HL-60/S4 (cell line): ENCODE measurements around the gene IL17RD.

ENCODE experiments used
- in situ Hi-C: fragments of 300-500 bp; cut with MboI; formaldehyde crosslinking; loops from 2 replicates; pipeline ENCODE4 v1.14.3; 2022; ENCODE audit warnings: low sequenced_read_pairs

Gene IL17RD

DNA sequence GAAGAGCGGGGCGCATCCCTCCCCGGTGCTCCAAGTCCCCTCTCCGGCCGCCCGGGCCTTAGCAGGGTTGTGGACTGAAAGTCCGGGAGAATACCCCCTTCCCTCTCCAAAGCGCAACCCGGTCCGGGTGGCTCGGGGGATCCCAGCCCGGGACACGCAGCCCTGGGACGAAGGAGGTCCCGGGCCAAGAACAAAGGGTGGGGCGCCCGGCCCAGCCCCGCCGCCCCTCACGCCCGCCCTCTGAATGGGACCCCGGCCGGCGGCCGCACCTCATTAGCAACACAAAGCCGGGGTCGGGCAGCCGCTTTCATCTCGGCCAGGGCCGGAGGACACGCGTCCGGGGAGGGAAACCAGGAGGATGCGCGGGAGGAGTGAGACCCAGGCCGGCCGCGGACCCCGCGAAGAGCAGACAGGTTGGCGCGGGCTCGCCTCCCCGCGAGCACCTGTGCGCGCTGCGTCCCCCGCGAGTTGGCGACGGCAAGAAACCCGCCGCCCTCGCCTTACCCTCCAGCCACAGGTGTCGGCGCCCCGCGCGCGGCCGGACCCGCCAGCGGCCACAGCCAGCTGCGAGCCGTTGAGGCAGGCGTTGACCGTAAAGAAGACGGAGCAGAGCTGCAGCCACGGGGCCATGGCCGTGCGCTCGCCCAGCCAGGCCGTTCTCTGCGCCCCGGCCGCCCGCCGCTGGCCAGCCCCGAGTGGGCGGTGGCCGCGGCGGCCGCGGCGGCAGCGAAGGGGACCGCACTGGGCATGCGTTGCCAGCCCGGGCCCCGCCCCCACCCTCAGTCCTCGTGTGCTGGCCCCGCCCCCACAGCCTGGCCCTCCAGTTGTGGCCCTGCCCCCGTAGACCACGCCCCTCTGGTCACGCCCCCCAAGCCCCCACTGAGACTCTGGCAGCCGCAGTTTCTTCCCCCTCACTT lies at the start of gene IL17RD:
Gene IL17RD, minus strand, starts transcription at position 697 of the 917 bp plus-strand sequence. Its CDS starts 67 bp downstream, at position 630.
- in situ Hi-C loops: no loop called here

GRCh38 chr3:57206423-57206822 lies 41.3 kb upstream of the IL17RD start:
- in situ Hi-C loops: no loop called here

GRCh38 chr3:57199895-57200297 lies 34.7 kb upstream of the IL17RD start, which contains the start of gene HESX1:
TSS of gene HESX1 (minus strand) at chr3:57199978. CDS start at chr3:57199918, 60 bp downstream.
- in situ Hi-C loops: no loop called here

DNA sequence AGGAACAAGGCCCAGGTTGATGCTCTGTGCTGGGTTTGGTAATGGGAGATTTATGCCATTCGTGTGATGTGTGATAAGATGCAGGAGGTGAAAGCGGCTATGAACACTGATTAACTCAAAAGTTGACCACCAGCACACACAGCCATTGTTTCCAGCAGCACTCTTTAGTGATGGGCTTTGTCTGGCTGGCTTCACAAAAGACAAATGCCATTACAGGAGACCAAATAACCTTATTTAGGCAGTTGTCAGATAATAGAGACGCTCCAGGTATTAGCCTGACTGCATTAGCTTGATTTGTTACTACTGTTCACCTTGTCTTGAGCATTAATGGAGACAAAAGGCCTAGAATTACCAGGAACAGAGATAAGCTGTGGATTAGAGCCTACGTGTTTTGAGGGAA lies 29.5 kb upstream of the IL17RD start:
- in situ Hi-C loops: no loop called here

- in situ Hi-C loops: no loop called here
Measured at GRCh38 chr3:57192028-57192427, 26.9 kb upstream of the IL17RD start.

- in situ Hi-C loops: no loop called here
Measured at GRCh38 chr3:57184526-57184925, 19.4 kb upstream of the IL17RD start.

DNA sequence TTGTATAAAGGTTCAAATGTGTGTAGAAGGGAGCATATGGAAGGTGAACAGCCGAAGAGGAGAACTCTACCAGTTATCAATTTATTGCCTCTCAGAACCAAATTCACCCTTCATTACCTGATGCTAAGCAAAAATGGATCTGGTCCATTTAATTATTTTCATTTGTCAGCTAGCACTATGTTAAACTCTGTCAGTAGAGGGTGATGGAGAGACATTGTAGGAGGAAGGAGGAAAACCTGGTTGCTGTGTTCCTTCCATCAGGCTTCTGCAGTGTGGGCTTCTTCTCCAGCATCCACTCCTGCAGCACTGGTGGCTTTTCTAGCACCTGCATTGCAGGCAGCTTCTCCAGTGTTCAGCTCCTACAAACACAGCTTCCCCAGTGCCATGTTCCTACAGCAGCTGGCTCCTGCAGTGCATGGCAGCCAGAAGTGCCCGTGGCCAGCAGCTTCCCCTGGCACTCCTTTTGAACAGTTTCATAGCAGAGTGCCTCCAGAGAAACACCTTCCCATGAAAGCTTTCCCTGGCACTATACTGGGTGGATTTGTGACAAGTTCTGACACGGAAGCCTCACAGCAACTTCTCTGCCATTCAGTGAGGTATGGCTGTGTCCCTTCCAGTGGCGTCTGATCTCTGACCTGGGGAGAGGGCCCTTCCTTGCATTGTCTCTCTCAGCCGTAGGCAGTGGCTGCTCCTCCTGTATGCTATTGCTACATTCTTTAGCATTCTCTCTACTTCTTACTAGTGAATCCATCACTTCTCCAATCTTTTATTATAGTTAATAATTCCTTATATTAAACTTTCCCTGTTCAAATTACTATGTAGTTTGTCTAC lies 14.6 kb upstream of the IL17RD start:
- in situ Hi-C loops: no loop called here

DNA sequence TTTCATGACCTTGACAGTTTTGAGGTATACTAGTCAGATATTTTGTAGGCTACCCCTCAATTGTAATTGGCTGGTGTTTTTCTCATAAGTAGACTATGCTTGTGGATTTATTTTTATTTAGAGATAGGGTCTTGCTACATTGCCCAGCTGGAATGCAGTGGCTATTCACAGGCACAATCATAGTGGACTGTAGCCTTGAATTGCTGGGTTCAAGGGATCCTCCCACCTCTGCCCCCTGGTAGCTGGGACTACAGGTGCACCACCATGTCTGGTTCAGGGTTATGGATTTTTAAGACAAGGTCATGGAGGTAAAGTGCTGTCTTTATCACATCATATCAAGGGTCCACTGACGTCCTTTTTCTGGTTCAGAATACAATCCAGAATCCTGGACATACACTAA lies 10.9 kb upstream of the IL17RD start:
- in situ Hi-C loops: no loop called here

GRCh38 chr3:57173687-57174086 lies 8.5 kb upstream of the IL17RD start:
- in situ Hi-C loops: no loop called here

GRCh38 chr3:57170946-57171345 lies 5.8 kb upstream of the IL17RD start:
- in situ Hi-C loops: no loop called here

DNA sequence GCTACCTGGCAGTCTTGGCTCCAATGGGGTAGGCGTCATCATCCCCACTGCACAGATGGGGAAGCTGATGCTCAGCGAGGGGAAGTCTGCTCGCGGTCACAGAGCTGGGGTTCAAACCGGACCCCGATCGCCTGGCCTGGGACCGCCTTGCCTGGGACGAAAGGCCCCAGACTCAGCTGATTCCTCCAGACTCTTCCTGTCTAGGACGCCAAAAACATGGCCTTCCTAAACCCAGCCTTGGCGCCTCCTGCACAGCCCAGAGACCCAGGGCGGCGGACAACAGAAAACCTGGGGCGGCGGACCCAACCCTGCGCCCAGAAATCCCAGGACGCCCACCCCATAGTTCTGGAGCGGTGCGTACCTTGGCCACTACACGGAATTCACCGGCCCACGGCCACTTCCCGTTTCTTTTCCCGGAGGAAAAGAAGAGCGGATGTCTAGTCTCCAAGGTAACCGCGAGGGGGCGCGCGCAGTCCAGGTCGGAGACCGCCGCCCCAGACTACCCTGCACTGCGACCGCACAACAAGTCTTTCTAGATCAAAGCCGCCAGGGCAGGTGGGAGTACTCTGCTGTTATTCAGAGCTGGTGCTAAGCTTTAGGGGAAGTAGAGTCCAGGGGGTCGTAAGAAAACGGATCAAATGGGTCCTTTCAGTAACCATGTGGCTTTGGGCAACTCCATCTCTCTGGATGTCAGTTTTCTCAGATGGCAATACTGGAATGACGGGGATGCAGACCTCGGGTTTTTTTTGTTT lies 4.9 kb upstream of the IL17RD start:
- in situ Hi-C loops: no loop called here

GRCh38 chr3:57169108-57169507 lies 4.0 kb upstream of the IL17RD start:
- in situ Hi-C loops: no loop called here

DNA sequence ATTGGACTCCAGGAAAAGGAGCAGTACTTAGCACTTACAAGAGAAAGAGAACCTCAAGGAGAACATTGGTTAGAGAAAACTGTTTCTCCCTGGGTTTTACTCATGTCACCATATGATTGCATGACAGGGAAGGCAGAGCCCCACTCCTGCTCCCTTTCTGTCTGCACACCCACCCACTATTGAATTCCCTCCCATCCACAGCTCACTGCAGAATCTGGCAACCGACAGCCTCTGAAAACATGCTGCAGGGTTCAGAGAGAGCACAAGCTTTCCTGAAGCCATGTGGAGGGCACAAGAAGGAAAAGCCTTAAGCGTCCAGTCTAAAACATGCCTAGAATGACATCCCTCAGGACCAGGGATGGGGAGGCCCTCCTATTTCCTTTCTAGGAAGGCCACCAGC lies 3.0 kb upstream of the IL17RD start:
- in situ Hi-C loops: no loop called here

DNA sequence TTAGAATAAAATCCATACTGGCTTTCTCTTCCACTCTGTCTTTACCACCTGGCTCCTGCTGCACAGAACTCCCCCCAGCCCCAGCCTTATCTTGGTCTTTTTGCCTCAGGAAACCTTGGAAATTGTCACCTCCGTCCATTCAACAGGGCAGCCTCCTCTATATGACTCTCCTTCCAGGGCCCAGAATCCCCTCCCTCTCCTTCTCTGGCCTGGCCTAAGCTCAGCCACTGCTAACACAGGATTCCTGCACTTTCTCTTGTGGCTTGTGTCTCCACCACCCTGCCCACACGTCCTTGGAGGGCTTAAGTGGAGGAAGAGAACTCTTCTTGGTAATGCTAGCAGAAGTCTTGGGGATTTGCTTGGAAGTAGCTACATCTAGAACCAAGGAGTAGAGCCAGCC lies 1.5 kb upstream of the IL17RD start:
- in situ Hi-C loops: no loop called here

DNA sequence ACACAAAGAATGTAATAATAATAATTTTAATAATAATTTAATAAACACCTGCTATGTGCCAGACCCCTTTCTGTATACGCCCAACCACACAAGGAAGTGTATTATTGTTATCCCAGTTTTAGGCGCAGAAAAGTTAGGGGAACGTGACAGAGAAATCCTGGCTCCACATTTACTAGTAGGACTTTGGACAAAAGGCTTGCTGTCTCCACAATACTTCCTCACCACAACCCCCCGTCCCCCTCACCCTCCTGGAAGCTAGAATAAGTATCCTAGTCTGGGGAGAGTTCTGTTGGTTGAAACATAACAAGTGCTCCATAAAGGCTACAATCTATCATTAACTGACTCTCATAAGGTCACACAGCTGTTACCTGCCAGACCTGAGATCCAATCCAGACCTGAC lies 488 bp upstream of the IL17RD start:
- in situ Hi-C loops: no loop called here

GRCh38 chr3:57164217-57164656 lies 916 bp downstream of the IL17RD start:
- in situ Hi-C loops: no loop called here

- in situ Hi-C loops: no loop called here
Measured at GRCh38 chr3:57163751-57164150, 1.4 kb downstream of the IL17RD start.

DNA sequence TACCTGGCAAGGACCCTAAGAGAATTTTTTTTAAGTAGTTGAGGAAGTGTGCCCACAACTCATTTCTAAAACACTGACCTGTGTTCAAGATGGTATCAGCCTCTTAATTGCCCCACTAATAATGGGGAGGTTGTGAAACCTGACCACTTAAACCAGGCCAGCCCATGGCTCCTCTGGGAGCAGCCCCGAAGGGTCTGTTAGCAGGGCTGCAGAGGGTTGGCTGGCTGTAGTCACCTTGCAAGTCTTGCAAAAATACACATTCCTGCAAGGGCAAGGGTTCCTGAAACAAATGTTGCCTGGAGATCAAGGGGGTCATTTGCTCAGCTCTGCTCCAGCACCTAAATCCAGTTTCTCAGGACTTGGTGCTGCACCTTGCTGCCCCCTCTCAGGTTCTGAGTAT lies 3.2 kb downstream of the IL17RD start:
- in situ Hi-C loops: no loop called here

DNA sequence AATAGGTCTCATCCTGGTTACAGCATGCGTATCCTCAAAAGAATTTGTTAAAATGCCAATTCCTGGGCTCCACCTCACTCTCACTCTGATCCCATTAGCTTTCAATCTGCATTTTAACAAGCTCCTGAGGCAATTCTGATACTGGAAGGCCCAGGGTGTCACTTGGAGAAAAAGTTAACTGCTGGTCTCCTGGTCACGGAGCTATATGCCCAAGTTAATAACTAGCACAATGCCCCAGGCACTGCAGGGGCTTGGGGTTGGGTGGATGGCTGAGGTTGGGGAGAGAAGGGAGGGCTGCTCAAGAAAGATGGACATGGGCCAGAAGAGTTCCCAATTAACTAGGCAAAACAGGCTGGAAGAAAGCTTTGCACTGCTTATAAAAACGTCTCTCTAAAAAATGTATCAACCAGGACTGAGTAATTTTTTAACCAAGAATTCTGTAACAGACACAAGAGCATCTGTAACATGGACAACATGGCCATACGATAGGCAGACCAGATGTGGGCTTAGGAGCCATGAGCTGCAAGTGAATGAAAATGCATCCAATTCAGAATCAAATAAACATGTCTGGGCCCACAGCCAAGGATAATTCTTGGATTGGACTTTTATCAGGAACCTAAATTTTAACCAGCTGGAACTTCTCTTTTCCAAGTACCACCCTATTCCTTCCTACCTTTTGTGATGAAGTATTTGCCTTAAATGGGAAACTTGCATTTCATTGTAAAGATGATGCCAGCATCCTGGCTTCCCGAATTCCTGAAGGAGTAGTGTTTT lies 4.2 kb downstream of the IL17RD start:
- in situ Hi-C loops: no loop called here

- in situ Hi-C loops: no loop called here
Measured at GRCh38 chr3:57160076-57160764, 4.9 kb downstream of the IL17RD start.
